NCI-H2029 treated with DMSO at 0.1 percent for 48 hours (cell line): ENCODE data around the gene STEAP3.
"Not testable (repeated sequence)": the region's sequence is repeated elsewhere in the genome, so short reads cannot be mapped to it uniquely, and the experiment has no call there.

ENCODE experiments used
- DNase-seq: peaks from one replicate; lab custom pipeline; 2025; lab: John Stamatoyannopoulos, UW

The STEAP3 gene

DNA sequence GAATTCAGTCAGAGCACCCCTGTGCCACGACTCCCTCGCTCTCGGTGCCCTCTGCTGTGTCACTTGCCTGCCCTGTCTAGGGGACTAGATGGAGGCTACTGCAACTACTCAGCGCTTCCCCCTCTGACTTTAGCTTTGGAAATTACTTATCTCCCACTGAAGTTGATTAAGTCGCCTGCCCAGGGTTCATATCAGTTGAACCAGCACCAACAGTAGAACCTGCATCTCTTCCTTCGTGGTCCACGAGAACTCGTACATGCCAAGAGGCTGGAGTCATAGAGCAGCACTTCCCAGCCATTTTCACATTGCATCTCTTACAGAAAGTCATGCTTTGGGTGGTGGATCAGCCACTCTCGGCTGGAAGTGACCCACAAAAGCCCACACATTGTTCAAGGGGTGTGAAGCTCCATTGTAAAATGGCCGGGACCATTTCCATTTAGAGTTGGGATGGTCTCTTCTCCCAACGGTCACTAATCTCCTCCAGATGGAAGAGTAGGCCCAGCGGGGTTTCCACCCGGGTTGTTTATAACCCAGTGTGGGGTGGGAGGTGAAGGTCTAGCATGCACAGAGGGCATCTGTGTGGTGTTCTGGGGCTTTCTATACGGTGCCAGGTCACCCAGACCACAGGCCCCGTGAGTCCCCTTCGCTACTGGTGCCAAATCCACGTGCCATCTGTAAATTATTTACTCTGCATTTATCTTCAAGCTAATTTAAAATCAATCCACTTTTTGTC is 38.0 kb downstream of the STEAP3 start:
- DNase-seq: no peak

- no peak for DNase-seq
These were observed 39.4 kb downstream of the STEAP3 start for GRCh38 chr2:119263025-119263424.

DNA sequence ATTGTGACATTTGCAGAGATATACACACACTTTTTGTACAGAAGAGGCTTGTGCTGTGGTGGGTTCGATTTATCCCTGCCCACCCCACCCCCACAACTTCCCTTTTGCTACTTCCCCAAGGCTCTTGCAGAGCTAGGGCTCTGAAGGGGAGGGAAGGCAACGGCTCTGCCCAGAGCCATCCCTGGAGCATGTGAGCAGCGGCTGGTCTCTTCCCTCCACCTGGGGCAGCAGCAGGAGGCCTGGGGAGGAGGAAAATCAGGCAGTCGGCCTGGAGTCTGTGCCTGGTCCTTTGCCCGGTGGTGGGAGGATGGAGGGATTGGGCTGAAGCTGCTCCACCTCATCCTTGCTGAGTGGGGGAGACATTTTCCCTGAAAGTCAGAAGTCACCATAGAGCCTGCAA is 40.0 kb downstream of the STEAP3 start:
- DNase-seq: no peak

GRCh38 chr2:119264781-119265692 is 41.4 kb downstream of the STEAP3 start:
- peak; percentile 72 for DNase-seq

DNA sequence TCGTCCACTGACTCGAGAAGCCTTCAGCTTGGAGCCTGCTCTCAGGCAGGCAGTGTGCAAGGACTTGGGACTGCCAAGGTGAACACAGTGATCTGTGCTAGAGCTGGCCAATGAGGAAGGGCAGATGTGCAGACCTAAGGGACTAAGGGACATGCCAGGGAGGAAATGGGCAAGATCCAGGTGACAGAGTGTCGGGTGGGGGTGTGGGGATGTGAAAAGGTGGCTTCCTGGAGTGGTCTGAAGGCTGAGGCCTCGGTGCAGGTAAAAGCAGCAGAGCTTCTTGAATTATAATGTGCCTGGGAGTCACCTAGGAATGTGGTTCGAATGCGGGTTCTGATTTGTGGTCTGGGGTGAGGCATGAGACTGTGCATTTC is 42.0 kb downstream of the STEAP3 start:
- no peak for DNase-seq

GRCh38 chr2:119266091-119266589 is 42.5 kb downstream of the STEAP3 start:
- no peak for DNase-seq

GRCh38 chr2:119267604-119268003 is 44.0 kb downstream of the STEAP3 start:
- DNase-seq: no peak

DNA sequence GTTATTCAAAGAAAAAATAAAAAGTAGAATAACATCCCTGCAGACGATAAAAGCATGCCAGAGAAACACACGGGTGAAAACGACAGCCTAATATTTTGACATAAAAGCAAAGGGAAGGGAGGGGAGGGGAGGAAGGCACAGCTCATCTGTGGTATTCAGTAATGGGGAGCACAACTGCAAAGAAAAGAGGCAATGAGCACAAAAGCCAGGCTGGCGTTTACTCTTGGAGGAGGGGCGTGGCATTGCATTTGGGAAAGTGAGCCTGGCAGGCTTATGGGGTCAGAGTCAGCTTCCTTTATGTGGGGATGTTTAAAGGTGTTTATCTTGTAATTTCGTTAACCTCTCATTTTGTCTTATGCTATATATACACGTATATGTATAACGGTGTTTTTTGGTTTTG is 53.2 kb downstream of the STEAP3 start:
- no peak for DNase-seq

DNA sequence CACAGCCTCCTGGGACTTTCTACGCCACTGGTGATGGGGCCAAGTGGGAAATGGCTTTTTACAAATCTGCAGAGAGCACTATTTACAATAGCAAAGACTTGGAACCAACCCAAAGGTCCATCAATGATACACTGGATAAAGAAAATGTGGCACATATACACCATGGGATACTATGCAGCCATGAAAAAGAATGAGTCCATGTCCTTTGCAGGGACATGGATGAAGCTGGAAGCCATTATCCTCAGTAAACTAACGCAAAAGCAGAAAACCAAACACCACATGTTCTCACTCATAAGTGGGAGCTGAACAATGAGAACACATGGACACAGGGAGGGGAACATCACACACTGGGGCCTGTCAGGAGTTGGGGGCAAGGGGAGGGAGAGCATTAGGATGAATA is 54.8 kb downstream of the STEAP3 start:
- not testable (repeated sequence) for DNase-seq

DNA sequence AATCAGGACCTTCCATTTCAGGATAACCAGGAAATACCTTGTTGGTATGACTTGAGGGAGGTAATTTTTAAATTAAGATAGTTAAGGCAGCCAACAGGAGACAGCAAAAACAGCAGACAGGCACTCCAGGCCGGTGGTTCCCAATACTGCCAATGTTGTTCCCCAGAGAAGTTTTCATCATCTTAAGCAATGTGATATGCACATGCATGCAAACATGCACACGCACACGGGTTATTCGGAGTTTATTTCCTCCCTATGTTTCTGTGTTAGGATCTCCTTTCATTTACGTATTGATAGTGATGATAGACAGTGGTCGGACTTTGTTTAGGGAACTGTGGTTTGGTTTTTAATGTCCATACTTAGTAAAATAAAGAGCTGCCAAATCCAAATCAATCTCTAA is 55.3 kb downstream of the STEAP3 start:
- DNase-seq: no peak

DNA sequence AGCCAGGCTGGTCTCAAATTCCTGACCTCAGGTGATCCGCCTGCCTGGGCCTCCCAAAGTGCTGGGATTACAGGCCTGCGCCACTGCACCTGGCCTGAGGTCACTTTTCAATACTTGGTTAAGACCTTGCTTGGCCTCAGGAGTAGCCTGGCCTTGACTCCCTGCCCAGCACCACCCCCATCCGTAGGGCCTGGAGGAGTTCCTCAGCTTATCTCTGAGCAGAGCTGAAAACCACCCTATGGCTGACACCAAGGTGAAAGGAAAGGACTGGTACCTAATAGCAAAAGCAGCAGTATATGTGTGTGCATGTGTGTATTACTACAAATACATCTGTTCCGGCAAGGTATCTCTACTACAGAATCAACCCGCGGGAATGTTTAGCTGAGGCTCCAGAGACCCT is 56.0 kb downstream of the STEAP3 start:
- DNase-seq: no peak

- no peak for DNase-seq
These were observed 57.0 kb downstream of the STEAP3 start for GRCh38 chr2:119280680-119281079.

GRCh38 chr2:119282146-119282995 is 58.7 kb downstream of the STEAP3 start:
- no peak for DNase-seq

DNA sequence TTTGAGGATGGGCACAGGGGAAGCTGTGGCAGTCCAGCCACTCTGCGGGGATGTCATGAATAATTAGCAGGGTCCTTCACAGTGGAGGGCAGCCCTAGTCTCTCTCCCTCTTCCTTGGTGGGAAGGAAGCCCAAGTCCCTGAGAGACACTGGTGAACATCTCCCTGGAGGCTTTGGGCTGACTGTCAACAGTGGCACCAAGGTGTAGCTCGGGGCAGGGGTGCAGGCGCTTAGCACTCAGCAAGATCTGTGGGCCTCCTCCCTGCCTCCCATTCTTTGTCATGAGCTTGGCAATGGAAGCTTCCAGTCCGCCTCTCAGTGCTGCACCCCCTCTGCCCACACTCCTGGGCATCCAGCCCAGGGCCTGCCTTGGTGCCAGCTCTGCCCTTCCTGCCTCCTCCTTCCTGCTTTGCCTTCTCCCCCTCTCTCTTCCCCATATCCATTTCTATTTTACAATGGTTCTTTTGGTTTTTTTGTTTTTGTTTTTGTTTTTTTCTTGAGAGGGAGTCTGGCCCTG is 59.4 kb downstream of the STEAP3 start:
- peak; percentile 30 for DNase-seq

GRCh38 chr2:119283873-119284331 is 60.3 kb downstream of the STEAP3 start:
- DNase-seq: peak; percentile 31

GRCh38 chr2:119286661-119287060 is 63.0 kb downstream of the STEAP3 start:
- DNase-seq: no peak

GRCh38 chr2:119288576-119288975 is 64.9 kb downstream of the STEAP3 start:
- DNase-seq: no peak

GRCh38 chr2:119289093-119289492 is 65.5 kb downstream of the STEAP3 start:
- DNase-seq: no peak

- DNase-seq: no peak
These were observed 66.0 kb downstream of the STEAP3 start for GRCh38 chr2:119289642-119290041.

GRCh38 chr2:119290859-119291587 is 67.4 kb downstream of the STEAP3 start:
- peak; percentile 49 for DNase-seq

- no peak for DNase-seq
These were observed 68.0 kb downstream of the STEAP3 start for GRCh38 chr2:119291588-119292167.
